Left renal pelvis (tissue), 4 donors: ENCODE data around the gene SPINK5. TPM values are rescaled to one million over a fixed set of nuclear protein-coding genes. Genes with fewer than 3 reads are reported as not detected.
"Not testable (repeated sequence)": the region's sequence is repeated elsewhere in the genome, so short reads cannot be mapped to it uniquely, and the experiment has no call there.

Source experiments
- DNase-seq, 4 donors: peaks; one replicate each; pipeline ENCODE4 v3.0.0-alpha.2; 2013; ENCODE audit warnings: low read depth in 4 of 4, low spot score in 3 of 4
- polyA plus RNA-seq, 4 donors: library from polyadenylated mRNA; unstranded; fragments of 120-200 nt; gene quantifications; one replicate each; pipeline ENCODE4 v1.2.1, GENCODE V29; 2013; ENCODE audit not compliant: insufficient read length in 4 of 4

SPINK5 gene, protein sequence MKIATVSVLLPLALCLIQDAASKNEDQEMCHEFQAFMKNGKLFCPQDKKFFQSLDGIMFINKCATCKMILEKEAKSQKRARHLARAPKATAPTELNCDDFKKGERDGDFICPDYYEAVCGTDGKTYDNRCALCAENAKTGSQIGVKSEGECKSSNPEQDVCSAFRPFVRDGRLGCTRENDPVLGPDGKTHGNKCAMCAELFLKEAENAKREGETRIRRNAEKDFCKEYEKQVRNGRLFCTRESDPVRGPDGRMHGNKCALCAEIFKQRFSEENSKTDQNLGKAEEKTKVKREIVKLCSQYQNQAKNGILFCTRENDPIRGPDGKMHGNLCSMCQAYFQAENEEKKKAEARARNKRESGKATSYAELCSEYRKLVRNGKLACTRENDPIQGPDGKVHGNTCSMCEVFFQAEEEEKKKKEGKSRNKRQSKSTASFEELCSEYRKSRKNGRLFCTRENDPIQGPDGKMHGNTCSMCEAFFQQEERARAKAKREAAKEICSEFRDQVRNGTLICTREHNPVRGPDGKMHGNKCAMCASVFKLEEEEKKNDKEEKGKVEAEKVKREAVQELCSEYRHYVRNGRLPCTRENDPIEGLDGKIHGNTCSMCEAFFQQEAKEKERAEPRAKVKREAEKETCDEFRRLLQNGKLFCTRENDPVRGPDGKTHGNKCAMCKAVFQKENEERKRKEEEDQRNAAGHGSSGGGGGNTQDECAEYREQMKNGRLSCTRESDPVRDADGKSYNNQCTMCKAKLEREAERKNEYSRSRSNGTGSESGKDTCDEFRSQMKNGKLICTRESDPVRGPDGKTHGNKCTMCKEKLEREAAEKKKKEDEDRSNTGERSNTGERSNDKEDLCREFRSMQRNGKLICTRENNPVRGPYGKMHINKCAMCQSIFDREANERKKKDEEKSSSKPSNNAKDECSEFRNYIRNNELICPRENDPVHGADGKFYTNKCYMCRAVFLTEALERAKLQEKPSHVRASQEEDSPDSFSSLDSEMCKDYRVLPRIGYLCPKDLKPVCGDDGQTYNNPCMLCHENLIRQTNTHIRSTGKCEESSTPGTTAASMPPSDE
- polyA plus RNA-seq, result under 1 TPM; 0.21 to 0.49 (median 0.32) TPM

DNA sequence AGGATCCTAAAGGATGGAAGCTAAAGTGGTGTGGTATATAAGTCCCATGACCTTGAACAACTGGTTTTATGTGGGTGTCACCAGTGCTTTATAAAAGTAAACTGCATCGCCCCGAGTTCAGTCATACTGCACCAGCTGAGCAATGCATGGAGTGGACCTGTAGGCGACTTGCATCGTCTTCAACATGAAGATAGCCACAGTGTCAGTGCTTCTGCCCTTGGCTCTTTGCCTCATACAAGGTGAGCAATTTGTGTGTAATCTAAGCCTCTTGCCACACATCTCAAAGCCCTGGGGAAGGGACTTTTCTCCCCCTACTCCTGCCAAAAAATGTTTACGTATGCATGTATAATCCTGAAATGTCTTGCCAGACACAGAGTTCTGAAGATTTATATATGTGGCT lies at the start of gene SPINK5:
SPINK5 (plus strand) TSS at position 120 of the 400 bp plus-strand sequence; CDS start at position 185, 65 bp downstream.
- DNase-seq, result no peak

DNA sequence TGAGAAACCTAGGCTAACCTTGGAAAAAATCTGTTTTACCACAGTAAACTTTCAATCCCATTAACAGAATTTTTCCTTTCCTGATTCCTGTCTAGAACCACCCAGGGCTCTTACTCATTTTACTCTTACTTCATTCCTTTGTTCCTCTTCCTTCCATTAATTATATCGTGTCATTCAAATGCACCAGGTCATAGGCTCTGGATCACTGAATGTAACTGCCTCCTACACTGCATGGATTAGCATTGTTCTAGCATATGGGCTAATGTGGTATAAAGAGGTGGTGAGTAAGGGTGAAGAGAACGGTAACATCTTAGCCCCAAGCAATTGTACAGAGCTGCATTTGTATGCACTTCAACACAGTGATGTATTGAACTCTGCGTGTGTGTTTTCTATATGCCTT lies 49.5 kb upstream of the SPINK5 start:
- no peak for DNase-seq

DNA sequence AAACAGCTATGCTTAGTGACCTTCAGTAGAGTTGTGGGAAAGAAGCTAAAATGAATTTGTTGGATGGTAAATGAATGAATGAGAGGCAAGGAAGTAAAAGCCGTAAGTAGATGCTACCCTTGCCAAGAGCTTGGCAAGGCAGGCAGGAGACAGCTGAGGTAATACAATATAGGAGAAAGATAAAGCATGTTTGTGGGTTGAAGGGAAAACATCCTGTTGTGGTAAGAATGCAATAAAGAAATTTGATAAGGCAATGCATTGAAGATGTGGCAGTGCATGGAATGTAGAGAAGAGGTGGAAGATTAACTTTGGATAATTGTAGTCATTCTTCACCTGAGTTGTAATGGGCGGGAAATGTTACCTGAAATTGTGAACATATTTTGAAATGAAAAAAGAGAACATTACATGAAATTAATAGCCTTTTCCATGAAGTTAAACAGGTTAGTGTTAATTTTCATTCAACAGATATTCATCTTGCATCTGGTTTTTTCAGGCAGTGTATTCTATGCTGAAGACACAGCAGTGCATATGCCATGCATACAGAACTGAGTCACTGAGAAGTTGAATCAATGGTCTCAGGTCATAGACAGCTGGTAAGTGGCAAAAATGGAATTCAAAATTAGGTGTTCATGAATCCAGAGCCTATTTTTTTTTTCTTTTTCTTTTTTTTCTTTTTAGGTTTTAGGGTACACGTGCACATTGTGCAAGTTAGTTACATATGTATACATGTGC lies 43.4 kb upstream of the SPINK5 start:
- no peak for DNase-seq

DNA sequence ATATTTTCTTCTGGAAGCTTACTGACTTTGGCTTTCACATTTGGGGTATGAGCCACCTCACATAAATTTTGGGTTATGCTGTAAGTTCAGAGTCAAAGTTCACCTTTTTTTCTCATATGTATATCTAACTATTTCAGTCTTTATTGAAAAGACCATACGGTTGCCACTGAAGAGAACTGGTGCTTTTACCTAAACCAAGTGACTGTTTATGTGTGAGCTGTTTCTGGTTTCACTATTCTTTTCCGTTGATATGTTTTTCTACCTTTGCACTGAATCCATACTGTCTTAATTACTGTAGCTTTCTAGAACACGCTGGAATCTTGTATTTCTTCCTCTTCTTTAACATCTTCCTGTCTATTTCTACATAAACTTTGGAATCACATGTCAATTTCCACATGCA lies 36.3 kb upstream of the SPINK5 start:
- DNase-seq, result no peak

DNA sequence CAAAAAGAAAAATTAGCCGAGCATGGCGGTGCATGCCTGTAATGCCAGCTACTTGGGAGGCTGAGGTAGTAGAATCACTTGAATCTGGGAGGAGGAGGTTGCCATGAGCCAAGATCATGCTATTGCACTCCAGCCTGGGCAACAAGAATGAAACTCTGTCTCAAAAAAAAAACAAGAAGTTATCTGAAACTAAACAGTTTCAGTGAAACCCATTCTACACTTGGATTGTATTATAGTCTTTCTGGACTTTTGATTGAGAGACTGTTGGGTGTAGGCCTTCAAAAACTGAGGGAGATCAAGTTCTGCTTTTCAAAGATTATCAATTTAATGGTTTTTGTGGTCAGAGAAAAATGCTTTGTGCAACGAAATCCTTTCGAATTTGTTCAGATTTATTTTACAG lies 34.6 kb upstream of the SPINK5 start:
- DNase-seq, result no peak

DNA sequence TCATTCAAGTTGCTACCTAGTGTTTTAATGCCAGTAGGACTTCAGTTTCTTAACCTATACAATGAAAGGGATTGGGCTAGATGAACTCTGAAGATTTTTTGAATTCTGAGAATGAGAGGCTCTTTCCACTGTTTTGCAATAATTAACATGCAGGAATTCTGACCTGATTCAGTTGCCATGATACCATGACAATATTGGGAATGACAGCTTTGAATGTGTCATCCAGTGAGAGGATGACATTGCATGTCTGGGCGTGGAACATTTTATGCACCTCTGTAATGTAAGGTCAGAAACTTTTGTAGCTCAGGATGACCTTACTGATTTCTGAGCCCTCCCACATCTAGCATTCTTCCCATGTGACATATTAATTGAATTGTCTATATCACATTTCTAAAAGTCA lies 30.6 kb upstream of the SPINK5 start:
- DNase-seq, result no peak

DNA sequence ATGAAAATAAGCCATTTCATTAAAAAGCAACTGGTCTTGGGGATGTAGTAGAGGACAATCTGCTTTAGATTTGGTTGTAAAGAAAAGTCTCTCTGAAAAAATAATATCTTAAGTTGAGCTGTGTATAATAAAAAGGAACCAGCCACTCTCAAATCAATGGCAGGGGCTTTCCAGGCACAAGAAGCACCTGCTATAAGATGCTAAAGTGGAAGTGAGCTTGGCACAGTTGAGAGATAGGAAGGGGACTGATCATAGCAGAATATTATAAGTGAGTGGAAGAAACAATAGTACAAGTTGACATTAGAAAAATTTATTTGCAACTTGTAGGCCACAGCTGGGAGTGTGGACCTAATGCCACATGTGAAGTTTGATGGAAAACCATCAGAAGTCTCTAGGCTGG lies 28.1 kb upstream of the SPINK5 start:
- no peak for DNase-seq

DNA sequence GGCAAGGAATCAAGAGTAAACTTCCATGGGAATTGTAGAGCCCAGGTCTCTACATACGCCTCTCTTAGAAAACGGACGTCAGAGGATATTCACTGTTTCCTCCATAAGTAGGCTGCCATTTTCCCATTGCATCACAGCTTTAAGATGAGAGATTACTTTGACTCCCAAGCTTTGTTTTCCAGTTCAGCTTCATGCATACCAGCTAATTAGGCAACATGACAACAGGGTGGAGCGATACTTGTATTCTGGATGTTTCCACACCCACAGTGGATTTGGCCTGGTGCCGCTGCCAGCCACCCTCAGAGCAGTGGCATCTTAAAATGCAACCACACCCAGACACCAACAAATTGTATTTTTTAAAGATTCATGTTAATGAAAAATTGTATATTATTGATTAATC lies 20.9 kb upstream of the SPINK5 start:
- DNase-seq, result no peak

DNA sequence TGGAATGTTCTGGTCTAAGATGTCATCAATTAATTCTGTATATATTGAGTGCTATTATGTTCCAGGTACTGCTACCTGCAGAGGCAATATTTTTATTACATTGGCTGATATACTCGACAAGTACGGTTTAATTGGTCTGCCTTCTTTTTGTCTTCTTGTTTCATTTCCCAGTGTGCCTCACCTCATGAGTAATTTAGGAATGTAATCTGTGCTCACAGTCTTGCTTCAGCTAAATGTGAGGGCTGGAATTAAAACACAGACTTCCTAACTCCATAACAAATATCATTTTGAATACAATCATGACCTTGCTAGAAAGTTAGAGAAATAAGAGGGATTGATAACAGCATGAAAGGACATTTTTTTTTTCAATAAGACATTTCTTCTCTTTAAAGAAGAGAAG lies 20.1 kb upstream of the SPINK5 start:
- no peak for DNase-seq

DNA sequence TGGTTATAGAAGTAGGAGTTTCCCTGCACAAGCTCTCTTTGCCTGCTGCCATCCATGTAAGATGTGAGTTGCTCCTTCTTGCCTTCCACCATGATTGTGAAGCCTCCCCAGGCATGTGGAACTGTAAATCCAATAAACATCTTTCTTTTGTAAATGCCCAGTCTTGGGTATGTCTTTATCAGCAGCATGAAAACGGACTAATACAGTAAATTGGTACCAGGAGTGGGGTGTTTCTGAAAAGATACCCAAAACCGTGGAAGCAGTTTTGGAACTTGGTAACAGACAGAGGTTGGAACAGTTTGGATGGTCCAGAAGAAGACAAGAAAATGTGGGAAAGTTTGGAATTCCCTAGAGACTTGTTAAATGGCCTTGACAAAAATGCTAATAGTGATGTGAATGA lies 8.6 kb upstream of the SPINK5 start:
- not testable (repeated sequence) for DNase-seq

DNA sequence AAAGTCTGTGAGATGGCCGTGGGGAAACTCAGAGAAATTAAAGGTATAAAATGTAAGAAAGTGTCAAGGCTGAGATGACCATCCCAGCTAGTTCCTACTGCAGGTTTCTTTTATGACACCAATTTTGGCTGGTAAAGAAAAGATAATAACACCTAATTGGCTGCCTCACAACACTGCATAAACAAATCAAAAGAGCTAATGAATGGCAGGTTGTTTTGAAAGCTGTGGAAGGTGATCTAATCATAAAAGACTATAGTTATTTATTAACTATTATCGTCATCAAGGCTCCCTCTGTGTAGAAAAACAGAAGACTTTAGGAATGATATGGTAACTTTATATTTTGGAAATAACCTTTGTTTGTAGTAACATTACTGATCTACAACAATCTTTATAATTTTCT lies 3.5 kb upstream of the SPINK5 start:
- no peak for DNase-seq

DNA sequence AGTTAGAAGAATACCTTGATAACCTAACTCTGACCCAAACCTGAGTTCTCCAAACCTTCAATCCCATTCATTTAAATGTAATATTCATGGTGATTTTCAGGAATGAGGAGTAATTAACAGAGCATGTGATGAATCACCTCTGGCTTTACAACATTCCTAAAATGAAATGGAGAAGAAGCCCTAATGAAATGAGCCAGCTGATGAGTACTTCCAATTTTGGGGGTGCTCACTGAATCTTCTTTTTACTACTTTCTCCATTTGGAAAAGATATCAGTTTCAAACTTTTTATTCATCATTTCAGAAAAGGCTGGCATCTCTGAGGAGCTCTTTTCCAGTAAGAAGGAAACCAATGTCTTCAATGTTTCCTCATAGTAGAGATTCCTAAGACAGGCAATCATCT lies 2.9 kb upstream of the SPINK5 start:
- DNase-seq, result no peak

DNA sequence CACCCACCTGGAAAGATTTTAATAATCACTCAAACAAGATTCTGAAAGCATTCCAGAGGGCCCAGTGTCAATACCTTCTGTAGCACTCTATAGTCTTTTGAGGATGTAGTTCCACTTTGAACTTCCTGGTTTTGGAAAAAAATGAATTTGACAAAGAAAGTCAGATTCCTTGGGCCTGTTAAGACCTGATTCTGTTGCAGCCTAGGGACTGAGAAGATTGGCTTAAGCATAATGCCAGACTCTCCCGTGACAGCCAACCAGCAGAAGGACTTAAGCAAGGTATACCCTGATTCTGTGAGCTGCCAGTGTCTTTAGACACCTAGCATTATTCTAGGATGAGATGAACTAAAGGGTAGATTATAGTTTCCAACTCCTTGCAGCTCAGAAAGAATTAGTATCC lies 6.8 kb downstream of the SPINK5 start:
- no peak for DNase-seq

DNA sequence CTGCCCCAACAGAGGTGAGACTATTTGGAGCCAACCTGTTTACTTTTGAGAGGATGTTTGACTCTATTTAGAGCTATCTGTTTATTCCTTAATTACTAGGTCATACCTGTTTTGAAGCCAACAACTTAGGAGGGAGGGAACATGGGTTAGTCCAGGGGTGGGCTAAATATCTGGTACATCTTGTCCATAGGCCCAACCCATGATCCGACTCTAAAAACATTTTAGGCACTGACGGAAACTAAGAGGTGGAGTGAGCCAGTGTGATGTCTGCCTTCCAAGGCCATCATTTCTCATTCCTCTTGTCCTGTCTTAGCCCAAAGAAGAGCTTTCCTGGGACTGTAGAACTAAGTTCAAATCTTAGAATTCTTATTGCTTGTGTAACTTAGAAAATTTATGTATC lies 8.4 kb downstream of the SPINK5 start:
- no peak for DNase-seq

DNA sequence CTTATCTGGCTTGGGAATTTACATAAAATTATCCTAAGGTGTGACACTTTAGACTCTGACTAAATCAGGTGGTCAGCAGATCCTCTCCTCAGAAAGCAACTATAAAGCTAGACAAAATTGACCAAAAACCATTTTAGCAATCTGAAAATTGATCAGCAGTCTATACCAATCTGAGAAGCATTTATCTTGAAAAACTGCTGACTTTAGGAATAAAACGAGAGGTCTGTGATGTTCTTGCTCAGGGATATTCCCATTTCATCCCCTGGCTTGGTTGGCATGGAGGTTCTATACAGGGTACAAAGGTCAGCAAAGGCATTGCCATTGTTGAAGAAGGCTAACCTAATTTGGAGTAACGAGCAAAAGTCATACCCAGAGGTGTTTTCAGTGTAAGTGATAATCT lies 11.7 kb downstream of the SPINK5 start:
- no peak for DNase-seq

DNA sequence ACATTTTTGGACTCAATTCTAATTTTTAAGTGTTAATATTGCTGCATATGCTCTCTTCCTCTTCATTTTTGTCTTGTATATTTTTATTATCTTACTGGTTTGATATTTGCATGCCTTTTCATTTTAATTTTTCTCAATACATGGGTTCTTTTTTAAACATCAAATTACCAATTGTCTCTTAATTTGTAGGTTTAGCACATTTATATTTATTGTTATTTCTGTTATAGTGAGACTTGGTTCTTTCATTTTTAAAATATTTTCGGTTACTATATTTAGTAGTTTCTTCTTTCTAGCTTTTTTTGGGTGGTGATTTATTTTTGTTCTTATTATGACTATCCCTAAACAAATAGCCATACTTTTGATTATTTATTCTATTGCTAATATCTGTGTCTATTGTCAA lies 19.4 kb downstream of the SPINK5 start:
- no peak for DNase-seq

DNA sequence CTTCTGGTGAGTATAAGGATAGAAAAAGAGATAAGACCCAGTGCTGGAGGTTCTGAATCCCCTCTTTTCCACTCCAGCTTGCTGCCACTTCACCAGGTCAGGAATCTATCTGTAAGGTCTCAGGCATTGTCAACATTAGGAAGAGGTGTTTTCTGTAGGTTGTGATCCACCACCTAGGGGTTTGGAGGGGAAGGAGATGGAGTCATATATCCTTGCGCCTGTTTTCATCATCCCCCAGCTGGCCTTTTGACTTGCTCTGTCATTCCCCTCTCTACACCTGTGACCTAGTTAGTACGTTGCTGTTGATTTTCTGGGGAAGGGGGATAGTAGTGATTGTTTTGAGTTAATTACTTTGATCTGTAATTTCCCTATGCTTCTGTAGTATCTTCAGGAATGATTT lies 20.5 kb downstream of the SPINK5 start:
- DNase-seq, result no peak

DNA sequence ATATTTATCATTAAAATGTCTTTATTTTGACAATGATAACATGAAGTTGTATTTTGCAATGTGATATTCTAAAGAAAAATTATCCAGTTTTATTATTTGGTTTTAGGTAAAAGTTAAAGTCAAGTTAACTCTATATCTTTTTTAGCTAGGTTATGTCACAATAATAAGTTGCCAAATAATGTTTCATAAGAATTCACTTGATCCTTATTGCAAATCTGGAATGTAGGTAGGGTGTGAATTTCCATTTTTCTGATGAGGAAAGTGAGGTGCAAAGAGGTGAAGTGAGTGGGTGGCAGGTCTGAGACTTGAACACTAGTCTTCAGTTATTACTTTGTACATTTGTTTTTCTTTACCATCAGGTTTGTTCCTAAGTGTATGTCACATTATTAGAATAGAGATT lies 21.5 kb downstream of the SPINK5 start:
- DNase-seq, result no peak

DNA sequence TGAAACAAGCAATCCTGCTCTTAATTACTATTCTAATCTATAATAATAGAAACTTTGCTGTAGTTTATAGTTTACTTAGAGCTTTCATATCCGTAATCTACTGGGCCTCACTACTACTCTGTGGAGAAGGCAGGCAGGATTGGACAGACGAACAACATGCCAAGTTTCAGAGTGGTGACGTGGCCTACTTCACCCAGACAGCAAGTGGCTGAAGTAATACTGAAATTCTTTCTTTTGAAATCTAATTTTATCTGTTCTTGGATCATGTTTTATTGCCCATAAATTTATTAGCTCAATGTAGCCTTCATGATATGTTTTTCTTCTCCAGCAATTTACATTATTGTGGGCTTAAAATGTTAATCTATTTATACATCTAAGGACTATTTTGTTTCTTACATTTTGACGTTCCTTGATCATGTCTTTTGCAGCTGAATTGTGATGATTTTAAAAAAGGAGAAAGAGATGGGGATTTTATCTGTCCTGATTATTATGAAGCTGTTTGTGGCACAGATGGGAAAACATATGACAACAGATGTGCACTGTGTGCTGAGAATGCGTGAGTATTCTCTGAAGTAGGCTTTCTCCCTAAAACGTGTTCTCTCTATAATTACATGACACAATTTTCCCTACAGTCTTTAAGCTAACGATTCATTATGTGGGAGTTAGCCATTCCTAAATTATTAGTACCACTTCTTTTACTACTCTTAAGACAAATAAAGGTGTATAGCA lies 22.4 kb downstream of the SPINK5 start:
- no peak for DNase-seq

DNA sequence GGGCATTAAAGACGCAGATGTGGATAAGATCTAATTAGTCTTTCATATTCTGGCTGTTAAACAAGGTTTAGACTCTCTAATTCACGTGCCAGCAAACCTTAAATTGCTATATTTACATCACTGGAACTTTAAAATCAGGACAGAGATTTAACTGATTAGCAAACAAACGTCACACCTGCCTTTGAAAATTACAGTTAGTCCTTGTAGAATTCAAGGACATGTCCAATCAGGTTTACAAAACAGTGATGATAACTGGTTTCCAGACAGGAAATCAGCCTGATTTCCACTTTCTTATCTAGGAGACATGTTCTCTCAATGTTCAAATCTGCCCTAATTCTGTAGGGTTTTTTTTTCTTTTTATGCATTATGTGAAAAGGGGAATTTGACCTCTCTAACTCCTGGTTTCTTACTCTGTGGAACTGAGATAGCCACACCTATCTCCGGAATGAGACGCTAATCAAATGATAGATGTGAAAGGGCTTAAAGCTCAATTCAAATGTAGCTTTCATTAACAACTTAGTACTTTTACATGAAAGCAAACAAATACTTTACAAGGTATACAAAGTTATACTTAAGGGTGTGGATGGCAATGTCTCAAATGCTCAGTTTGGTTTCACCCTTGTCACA lies 26.5 kb downstream of the SPINK5 start:
- DNase-seq, result no peak
